ENCODE data around the gene NR2C1. TPM values are rescaled to one million over a fixed set of nuclear protein-coding genes. Genes with fewer than 3 reads are reported as not detected.
A peak's percentile ranks its signal among the peaks of the same experiment; 100 is the strongest.
"Not testable (repeated sequence)": the region's sequence is repeated elsewhere in the genome, so short reads cannot be mapped to it uniquely, and the experiment has no call there.

Gene NR2C1
- total and polyA plus RNA-seq, 2 donors from 2014 or later = 26.6 to 31.1 TPM

- no peaks in the 10 kb centered on the region for H3K9me3 ChIP-seq (ENCODE audit: control insufficient read depth in 2 of 3, insufficient read depth in 1 of 3, low read length in 3 of 3)
- H3K4me1 ChIP-seq (ENCODE audit: control insufficient read depth in 2 of 3, insufficient read depth in 2 of 3, low read depth in 1 of 3, low read length in 3 of 3) = no peaks in the 10 kb centered on the region
- peaks cover 0 to 9% (median 6%) of the 10 kb centered on the region in 3 donors for H3K36me3 ChIP-seq (ENCODE audit: control insufficient read depth in 2 of 3, insufficient read depth in 3 of 3, low read length in 3 of 3)
- FAIRE-seq = no peak
- H3K27me3 ChIP-seq (ENCODE audit: control insufficient read depth, insufficient read depth, low read length) = no peaks in the 10 kb centered on the region
- no peak overlapping the region for H3K4me3 ChIP-seq (ENCODE audit: low read length in 3 of 3)
- H3K27ac ChIP-seq (ENCODE audit: low read depth in 2 of 2, low read length in 2 of 2) = no peak overlapping the region
- intact Hi-C loops (cut with DNase I) = no loop called here
- no peak for TF ChIP-seq CTCF (IDR thresholded peaks at IDR 0.05; ENCODE audit: borderline replicate concordance, extremely low read depth, insufficient read depth)
- no peak for DNase-seq
- no peak overlapping the region for H3K9ac ChIP-seq (ENCODE audit: low read length in 3 of 3)
Observed at GRCh38 chr12:94990222-94990621, 83.2 kb downstream of the NR2C1 start.

- Histone ChIP-seq H3K4me3 (ENCODE audit: low read length in 3 of 3) (no peak overlapping the region), H3K4me1 (ENCODE audit: control insufficient read depth in 2 of 3, insufficient read depth in 2 of 3, low read depth in 1 of 3, low read length in 3 of 3) (no peaks in the 10 kb centered on the region), H3K27ac (ENCODE audit: low read depth in 2 of 2, low read length in 2 of 2) (no peak overlapping the region), H3K36me3 (ENCODE audit: control insufficient read depth in 2 of 3, insufficient read depth in 3 of 3, low read length in 3 of 3) (peaks cover 2 to 10% (median 9%) of the 10 kb centered on the region in 3 donors), H3K27me3 (ENCODE audit: control insufficient read depth, insufficient read depth, low read length) (no peaks in the 10 kb centered on the region), H3K9ac (ENCODE audit: low read length in 3 of 3) (no peak overlapping the region), H3K9me3 (ENCODE audit: control insufficient read depth in 2 of 3, insufficient read depth in 1 of 3, low read length in 3 of 3) (no peaks in the 10 kb centered on the region)
- DNase-seq (no peak), FAIRE-seq (no peak)
- intact Hi-C loops (cut with DNase I) = no loop called here
- TF ChIP-seq CTCF (IDR thresholded peaks at IDR 0.05; ENCODE audit: borderline replicate concordance, extremely low read depth, insufficient read depth) = no peak
Observed at GRCh38 chr12:94988471-94988870, 84.9 kb downstream of the NR2C1 start.

GRCh38 chr12:94987801-94988200, 85.6 kb downstream of the NR2C1 start:
- Histone ChIP-seq H3K9me3 (ENCODE audit: control insufficient read depth in 2 of 3, insufficient read depth in 1 of 3, low read length in 3 of 3) (no peaks in the 10 kb centered on the region), H3K9ac (ENCODE audit: low read length in 3 of 3) (no peak overlapping the region), H3K4me1 (ENCODE audit: control insufficient read depth in 2 of 3, insufficient read depth in 2 of 3, low read depth in 1 of 3, low read length in 3 of 3) (no peaks in the 10 kb centered on the region), H3K36me3 (ENCODE audit: control insufficient read depth in 2 of 3, insufficient read depth in 3 of 3, low read length in 3 of 3) (peaks cover 2 to 10% (median 9%) of the 10 kb centered on the region in 3 donors), H3K27ac (ENCODE audit: low read depth in 2 of 2, low read length in 2 of 2) (no peak overlapping the region), H3K27me3 (ENCODE audit: control insufficient read depth, insufficient read depth, low read length) (no peaks in the 10 kb centered on the region), H3K4me3 (ENCODE audit: low read length in 3 of 3) (no peak overlapping the region)
- FAIRE-seq = no peak
- intact Hi-C loops (cut with DNase I) = no loop called here
- no peak for TF ChIP-seq CTCF (IDR thresholded peaks at IDR 0.05; ENCODE audit: borderline replicate concordance, extremely low read depth, insufficient read depth)
- peak in 1 of 5 donors; percentile 12 for DNase-seq

GRCh38 chr12:94987076-94987669, 86.2 kb downstream of the NR2C1 start:
- intact Hi-C loops (cut with DNase I) = no loop called here
- no peak for TF ChIP-seq CTCF (IDR thresholded peaks at IDR 0.05; ENCODE audit: borderline replicate concordance, extremely low read depth, insufficient read depth)
- H3K36me3 ChIP-seq (ENCODE audit: control insufficient read depth in 2 of 3, insufficient read depth in 3 of 3, low read length in 3 of 3) = peaks cover 2 to 4% (median 3%) of the 10 kb centered on the region in 3 donors
- no peaks in the 10 kb centered on the region for H3K27me3 ChIP-seq (ENCODE audit: control insufficient read depth, insufficient read depth, low read length)
- H3K9me3 ChIP-seq (ENCODE audit: control insufficient read depth in 2 of 3, insufficient read depth in 1 of 3, low read length in 3 of 3) = no peaks in the 10 kb centered on the region
- FAIRE-seq (no peak), DNase-seq (peak in 2 of 5 donors; percentile 51 to 56)
- no peak overlapping the region for H3K4me3 ChIP-seq (ENCODE audit: low read length in 3 of 3)
- no peak overlapping the region for H3K9ac ChIP-seq (ENCODE audit: low read length in 3 of 3)
- H3K4me1 ChIP-seq (ENCODE audit: control insufficient read depth in 2 of 3, insufficient read depth in 2 of 3, low read depth in 1 of 3, low read length in 3 of 3) = no peaks in the 10 kb centered on the region
- H3K27ac ChIP-seq (ENCODE audit: low read depth in 2 of 2, low read length in 2 of 2) = no peak overlapping the region

- H3K4me1 ChIP-seq (ENCODE audit: control insufficient read depth in 2 of 3, insufficient read depth in 2 of 3, low read depth in 1 of 3, low read length in 3 of 3); H3K9ac ChIP-seq (ENCODE audit: low read length in 3 of 3); H3K27ac ChIP-seq (ENCODE audit: low read depth in 2 of 2, low read length in 2 of 2); H3K4me3 ChIP-seq (ENCODE audit: low read length in 3 of 3); intact Hi-C loops (cut with DNase I); H3K36me3 ChIP-seq (ENCODE audit: control insufficient read depth in 2 of 3, insufficient read depth in 3 of 3, low read length in 3 of 3); H3K27me3 ChIP-seq (ENCODE audit: control insufficient read depth, insufficient read depth, low read length); H3K9me3 ChIP-seq (ENCODE audit: control insufficient read depth in 2 of 3, insufficient read depth in 1 of 3, low read length in 3 of 3); FAIRE-seq; DNase-seq: not testable (repeated sequence)
Observed at GRCh38 chr12:94985099-94985498, 88.3 kb downstream of the NR2C1 start.

Measured in kidney (tissue), 14 donors.